ENCODE results near the gene NFAM1.

DNA sequence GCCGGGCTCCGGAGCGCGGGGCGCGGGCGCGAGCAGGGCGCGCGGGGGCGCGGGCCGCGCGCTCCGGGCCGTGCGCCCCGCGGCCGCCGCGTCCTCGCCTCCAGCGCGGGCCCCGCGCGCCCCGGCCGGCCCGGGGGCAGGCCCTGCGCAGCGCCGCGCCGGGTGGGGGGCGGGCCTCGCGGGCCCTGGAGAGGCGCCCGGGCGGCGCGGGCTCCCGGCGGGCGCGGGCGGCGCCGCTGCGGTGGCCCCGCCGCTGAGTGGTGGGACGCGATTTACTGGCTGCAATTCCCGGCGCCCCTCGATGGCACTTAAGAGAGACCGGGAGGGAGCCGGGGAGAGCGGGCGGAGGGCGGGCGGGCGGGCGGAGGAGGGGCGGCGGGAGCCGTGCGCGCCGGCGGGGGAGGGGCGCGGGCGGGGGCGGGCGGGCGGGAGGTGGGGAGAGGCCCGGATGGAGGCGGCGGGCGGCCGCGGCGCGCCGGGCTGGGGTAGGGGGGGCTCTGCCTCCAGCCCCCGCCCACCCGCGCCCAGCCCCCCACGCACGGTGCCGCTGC, 88.6 kb downstream of the NFAM1 start:
- TF ChIP-seq, protein P1, sequence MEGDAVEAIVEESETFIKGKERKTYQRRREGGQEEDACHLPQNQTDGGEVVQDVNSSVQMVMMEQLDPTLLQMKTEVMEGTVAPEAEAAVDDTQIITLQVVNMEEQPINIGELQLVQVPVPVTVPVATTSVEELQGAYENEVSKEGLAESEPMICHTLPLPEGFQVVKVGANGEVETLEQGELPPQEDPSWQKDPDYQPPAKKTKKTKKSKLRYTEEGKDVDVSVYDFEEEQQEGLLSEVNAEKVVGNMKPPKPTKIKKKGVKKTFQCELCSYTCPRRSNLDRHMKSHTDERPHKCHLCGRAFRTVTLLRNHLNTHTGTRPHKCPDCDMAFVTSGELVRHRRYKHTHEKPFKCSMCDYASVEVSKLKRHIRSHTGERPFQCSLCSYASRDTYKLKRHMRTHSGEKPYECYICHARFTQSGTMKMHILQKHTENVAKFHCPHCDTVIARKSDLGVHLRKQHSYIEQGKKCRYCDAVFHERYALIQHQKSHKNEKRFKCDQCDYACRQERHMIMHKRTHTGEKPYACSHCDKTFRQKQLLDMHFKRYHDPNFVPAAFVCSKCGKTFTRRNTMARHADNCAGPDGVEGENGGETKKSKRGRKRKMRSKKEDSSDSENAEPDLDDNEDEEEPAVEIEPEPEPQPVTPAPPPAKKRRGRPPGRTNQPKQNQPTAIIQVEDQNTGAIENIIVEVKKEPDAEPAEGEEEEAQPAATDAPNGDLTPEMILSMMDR (IDR thresholded peaks at IDR 0.05), result no peak
- TF ChIP-seq EP300 (IDR thresholded peaks at IDR 0.05), result no peak
- TF ChIP-seq POLR2A (IDR thresholded peaks at IDR 0.05), result no peak

Measured in sigmoid colon (tissue), 4 donors.